GM06990 (cell line): ENCODE data around the gene KCND2.
A peak's percentile ranks its signal among the peaks of the same experiment; 100 is the strongest.
"Not testable (repeated sequence)": the region's sequence is repeated elsewhere in the genome, so short reads cannot be mapped to it uniquely, and the experiment has no call there.

Experiments
- DNase-seq: peaks from one replicate; pipeline ENCODE4 v3.0.0-alpha.2; 2011; ENCODE audit not compliant: insufficient read length; ENCODE audit errors: extremely low read depth
- H3K27me3 ChIP-seq: replicated peaks from 2 replicates; pipeline ENCODE4 v1.6.0; 2011; ENCODE audit warnings: low read length; ENCODE audit not compliant: control insufficient read depth, insufficient read depth
- H3K36me3 ChIP-seq: 2 replicates; pipeline ENCODE4 v1.5.1; 2011; ENCODE audit warnings: low read length; ENCODE audit not compliant: control insufficient read depth, insufficient read depth
- H3K4me3 ChIP-seq: replicated peaks from 2 replicates; pipeline ENCODE4 v1.5.1; 2011; ENCODE audit warnings: low read depth, mild to moderate bottlenecking, control low read depth, low read length
- TF ChIP-seq, protein P1 (sequence below): IDR thresholded peaks from 2 replicates; pipeline ENCODE4 v1.5.1; 2011; ENCODE audit warnings: low read length, control low read depth, mild to moderate bottlenecking, inconsistent platforms; ENCODE audit not compliant: insufficient read depth, poor library complexity, severe bottlenecking

KCND2 gene

DNA sequence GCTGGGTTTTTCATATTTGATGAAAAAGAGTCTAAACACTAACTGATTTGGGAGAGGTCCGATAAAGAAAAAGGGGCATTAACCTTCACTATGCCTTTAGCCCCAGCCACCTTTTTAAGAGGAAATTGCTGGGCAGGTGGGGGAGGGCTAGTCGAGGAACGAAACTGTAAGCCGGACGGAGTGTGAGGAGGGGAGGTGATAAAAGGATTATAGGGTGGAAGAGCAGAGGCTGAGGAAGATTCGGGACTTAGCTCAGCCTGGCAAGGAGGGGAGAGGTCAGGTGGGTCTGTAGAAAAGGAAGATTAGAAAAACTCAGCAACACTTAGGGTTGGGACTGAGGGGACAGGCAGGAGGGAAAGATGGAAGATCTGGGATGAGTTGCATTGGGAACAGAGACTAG lies 508.0 kb downstream of the KCND2 start:
- DNase-seq, result no peak
- H3K36me3 ChIP-seq, result no peaks in the 10 kb centered on the region
- H3K27me3 ChIP-seq, result no peaks in the 10 kb centered on the region
- TF ChIP-seq, protein P1, sequence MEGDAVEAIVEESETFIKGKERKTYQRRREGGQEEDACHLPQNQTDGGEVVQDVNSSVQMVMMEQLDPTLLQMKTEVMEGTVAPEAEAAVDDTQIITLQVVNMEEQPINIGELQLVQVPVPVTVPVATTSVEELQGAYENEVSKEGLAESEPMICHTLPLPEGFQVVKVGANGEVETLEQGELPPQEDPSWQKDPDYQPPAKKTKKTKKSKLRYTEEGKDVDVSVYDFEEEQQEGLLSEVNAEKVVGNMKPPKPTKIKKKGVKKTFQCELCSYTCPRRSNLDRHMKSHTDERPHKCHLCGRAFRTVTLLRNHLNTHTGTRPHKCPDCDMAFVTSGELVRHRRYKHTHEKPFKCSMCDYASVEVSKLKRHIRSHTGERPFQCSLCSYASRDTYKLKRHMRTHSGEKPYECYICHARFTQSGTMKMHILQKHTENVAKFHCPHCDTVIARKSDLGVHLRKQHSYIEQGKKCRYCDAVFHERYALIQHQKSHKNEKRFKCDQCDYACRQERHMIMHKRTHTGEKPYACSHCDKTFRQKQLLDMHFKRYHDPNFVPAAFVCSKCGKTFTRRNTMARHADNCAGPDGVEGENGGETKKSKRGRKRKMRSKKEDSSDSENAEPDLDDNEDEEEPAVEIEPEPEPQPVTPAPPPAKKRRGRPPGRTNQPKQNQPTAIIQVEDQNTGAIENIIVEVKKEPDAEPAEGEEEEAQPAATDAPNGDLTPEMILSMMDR, result no peak
- H3K4me3 ChIP-seq, result no peak overlapping the region

DNA sequence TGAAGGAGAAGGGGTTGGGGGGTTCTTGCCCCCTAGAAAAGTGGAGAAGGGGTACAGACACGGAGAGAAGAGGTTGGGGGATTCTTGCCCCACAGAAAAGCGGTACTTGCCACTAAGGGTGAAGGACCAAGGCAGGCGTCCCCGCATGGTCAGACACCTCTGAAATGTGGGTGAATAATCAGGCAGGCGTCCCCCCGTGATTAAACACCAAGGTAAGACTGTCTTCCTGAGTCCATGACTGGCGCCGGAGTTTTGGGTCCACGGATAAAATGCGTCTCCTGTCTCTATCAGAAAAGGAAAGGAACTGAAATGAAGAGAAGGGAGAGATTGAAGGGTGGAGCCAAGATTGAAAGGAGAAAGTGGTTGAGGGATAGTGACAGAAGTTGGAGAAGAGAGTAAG lies 508.9 kb downstream of the KCND2 start:
- not testable (repeated sequence) for H3K4me3 ChIP-seq, H3K36me3 ChIP-seq, H3K27me3 ChIP-seq, DNase-seq

DNA sequence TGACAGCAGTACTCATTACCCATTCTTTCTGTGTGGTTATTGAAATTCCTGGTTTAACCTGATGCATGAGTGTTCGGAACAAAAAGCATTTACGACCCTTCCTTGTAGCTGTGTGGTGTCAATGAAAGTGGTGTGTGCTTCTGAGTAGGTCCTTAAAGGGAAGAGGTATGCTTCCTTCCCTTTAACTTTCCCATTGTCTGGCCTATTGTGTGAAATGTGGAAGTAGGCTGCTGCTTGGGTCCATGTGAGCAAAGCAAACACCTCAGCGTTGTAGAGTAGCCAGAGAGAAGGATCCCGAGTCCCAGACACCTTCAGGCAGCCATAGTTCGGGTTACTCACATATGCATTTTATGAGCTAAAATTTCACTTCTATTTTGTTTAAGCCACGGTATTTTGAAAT lies 510.3 kb downstream of the KCND2 start:
- TF ChIP-seq, protein P1, result no peak
- no peak for DNase-seq
- no peak overlapping the region for H3K4me3 ChIP-seq
- no peaks in the 10 kb centered on the region; the same call in 1 of the 2 replicates for H3K36me3 ChIP-seq
- H3K27me3 ChIP-seq, result no peaks in the 10 kb centered on the region

DNA sequence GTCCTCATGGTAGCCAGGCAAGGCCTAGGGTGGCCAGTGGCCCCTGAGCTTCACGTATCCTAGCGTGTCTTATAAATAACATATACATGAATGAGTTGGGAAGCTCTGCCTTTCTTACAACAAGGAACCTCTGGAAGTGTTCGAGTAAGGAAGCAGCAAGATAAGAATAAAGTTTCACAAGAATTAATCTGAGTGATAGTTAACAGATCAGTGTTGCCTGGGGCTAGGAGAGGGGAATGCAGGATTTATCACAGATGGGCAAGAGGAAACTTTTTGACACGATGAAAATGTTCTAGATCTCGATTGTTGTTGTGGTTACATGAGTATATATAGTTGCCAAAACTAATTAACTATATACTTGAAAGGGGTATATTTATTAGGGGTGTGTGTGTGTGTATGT lies 510.7 kb downstream of the KCND2 start:
- DNase-seq, result no peak
- TF ChIP-seq, protein P1, result no peak
- no peak overlapping the region for H3K4me3 ChIP-seq
- H3K27me3 ChIP-seq, result no peaks in the 10 kb centered on the region
- no peaks in the 10 kb centered on the region; the same call in none of the 2 replicates for H3K36me3 ChIP-seq

DNA sequence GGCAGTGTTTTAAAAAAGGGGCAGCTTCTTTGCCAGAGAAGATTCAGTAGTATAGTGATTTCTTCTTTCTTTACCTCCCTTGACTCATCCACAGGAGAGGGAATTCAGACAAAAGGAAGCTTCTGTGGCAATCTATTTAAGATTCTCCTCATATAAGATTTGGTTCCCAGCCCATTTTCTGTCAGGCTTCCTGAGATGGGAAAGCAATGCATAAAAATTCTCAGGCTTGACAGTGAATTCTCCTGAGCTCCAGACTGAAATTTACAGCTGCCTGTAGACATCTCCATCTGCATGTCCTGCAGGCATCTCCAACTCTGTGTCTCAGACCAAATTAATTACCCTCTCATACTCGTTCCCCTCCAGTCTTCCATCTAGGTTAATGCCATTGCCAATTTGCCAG lies 512.1 kb downstream of the KCND2 start:
- no peaks in the 10 kb centered on the region for H3K27me3 ChIP-seq
- no peak overlapping the region for H3K4me3 ChIP-seq
- DNase-seq, result no peak
- no peaks in the 10 kb centered on the region; the same call in none of the 2 replicates for H3K36me3 ChIP-seq
- TF ChIP-seq, protein P1, result no peak

DNA sequence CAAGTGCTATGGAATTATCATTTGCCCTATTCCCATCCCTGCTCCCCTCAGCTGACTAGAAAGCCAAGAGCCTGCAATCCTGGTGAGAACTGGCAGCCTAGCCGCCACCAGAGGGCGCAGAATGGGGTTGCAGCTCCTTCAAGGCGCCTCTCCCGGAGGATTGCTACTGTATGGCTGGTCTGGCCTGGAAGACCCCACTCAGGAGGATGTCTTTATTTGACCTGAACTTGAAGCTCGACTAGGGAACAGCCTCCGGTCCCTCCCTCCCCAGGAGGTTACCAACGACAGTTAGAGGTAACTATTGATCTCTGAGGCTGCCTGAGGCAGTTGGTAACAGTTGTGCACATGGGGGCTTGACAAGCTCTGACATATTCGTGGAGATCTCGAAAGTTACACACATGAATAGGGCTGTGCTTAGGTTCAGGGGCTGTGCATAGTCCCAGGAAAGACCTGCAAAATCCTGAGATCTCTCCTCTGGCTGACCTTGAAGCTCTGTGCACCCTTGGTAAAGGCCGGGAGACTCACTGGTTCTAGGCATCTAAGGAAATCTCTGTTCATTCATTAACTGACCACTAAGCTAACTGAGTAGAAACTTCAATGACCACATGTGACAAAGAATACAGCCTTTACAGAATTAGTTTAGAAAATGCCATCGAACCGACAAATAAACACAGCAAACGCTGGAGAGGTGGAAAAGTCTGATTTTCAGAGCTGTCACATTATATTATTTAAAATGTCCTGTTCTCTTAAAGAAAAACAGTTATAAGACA lies 519.3 kb downstream of the KCND2 start:
- DNase-seq, result peak; percentile 42
- no peak overlapping the region for H3K4me3 ChIP-seq

More for the DNA sequence above, 519.3 kb downstream of the KCND2 start:
- no peaks in the 10 kb centered on the region for H3K27me3 ChIP-seq
- TF ChIP-seq, protein P1, result peak; percentile 97
- H3K36me3 ChIP-seq, result no peaks in the 10 kb centered on the region; the same call in none of the 2 replicates
